B cell (primary cell): ENCODE data around the gene GATM. TPM values are rescaled to one million over a fixed set of nuclear protein-coding genes. Genes with fewer than 3 reads are reported as not detected.

Source experiments
- ATAC-seq: fragments of 200-7000 bp; cut with Tn5 transposase; one replicate; pipeline ENCODE4 v1.10.0; 2021; ENCODE audit warnings: low read depth, mild to moderate bottlenecking, moderate number of reproducible peaks, moderate library complexity
- CTCF ChIA-PET: fragments of 350-600 bp; sonication (Branson Sonifier 250); formaldehyde crosslinking; loops from one replicate; lab custom pipeline; 2021; ENCODE audit warnings: antibody characterized with exemption, inconsistent platforms; lab: Charles Lee
- POLR2A ChIA-PET: fragments of 350-600 bp; sonication (Branson Sonifier 250); formaldehyde crosslinking; loops from one replicate; lab custom pipeline; 2021; ENCODE audit warnings: antibody characterized with exemption; lab: Charles Lee
- DNase-seq: peaks from one replicate; pipeline ENCODE4 v3.0.0; 2013
- H2AFZ ChIP-seq: 2 replicates; pipeline ENCODE4 v1.6.1; 2012; ENCODE audit warnings: mild to moderate bottlenecking, low read depth, low read length; ENCODE audit not compliant: insufficient read depth, poor library complexity, severe bottlenecking
- H3K27ac ChIP-seq, 2 donors: 1 replicate in 1 of 2; 2 replicates in 1 of 2; pipeline ENCODE4 v1.5.1; 2012 to 2013; ENCODE audit warnings: low read length in 2 of 2, mild to moderate bottlenecking in 2 of 2, moderate library complexity in 1 of 2
- H3K27me3 ChIP-seq, 4 experiments: fragments of 200-600 bp in 1 of 4; sonication (generic) in 1 of 4; replicated peaks in 1 of 4; 1 replicate in 2 of 4; 2 replicates in 2 of 4; pipeline versions ENCODE4 v1.6.1 to v1.7.0; 2013 to 2016; ENCODE audit warnings: low read length in 3 of 4, mild to moderate bottlenecking in 2 of 4, mixed read lengths in 1 of 4, moderate library complexity in 1 of 4; ENCODE audit not compliant: insufficient read depth in 4 of 4, control insufficient read depth in 3 of 4; ENCODE audit errors: control extremely low read depth in 1 of 4
- H3K36me3 ChIP-seq, 2 experiments: replicated peaks in 1 of 2; 1 replicate in 1 of 2; 2 replicates in 1 of 2; pipeline versions ENCODE4 v1.6.1 to v1.7.1; 2013; ENCODE audit warnings: low read length in 1 of 2; ENCODE audit not compliant: insufficient read depth in 2 of 2, control insufficient read depth in 1 of 2; ENCODE audit errors: control extremely low read depth in 1 of 2, extremely low read depth in 1 of 2
- H3K4me1 ChIP-seq, 2 donors: fragments of 200-600 bp in 1 of 2; sonication (generic) in 1 of 2; 1 replicate in 1 of 2; 2 replicates in 1 of 2; pipeline versions ENCODE4 v1.5.1 to v1.6.1; 2013 to 2017; ENCODE audit warnings: low read length in 2 of 2; ENCODE audit not compliant: control insufficient read depth in 2 of 2, insufficient read depth in 2 of 2
- H3K4me2 ChIP-seq: replicated peaks from 2 replicates; pipeline ENCODE3; 2012; ENCODE audit warnings: mild to moderate bottlenecking, low read depth, low read length; ENCODE audit not compliant: poor library complexity, severe bottlenecking
- H3K4me3 ChIP-seq, 5 experiments: fragments of 200-600 bp in 1 of 5; sonication (generic) in 1 of 5; 1 replicate in 3 of 5; 2 replicates in 2 of 5; pipeline versions ENCODE4 v1.5.1 to v1.7.0; 2011 to 2016; ENCODE audit warnings: low read length in 4 of 5, mild to moderate bottlenecking in 4 of 5, low read depth in 2 of 5, control low read depth in 1 of 5, moderate library complexity in 1 of 5; ENCODE audit not compliant: insufficient read depth in 1 of 5; ENCODE audit errors: control extremely low read depth in 1 of 5, extremely low read depth in 1 of 5
- H3K79me2 ChIP-seq: fragments of 200-600 bp; sonication (generic); one replicate; pipeline ENCODE4 v1.6.0; 2016; ENCODE audit warnings: low read length; ENCODE audit not compliant: control insufficient read depth, insufficient read depth
- H3K9ac ChIP-seq: fragments of 200-600 bp; sonication (generic); 2 replicates; pipeline ENCODE4 v1.6.1; 2017; ENCODE audit warnings: mild to moderate bottlenecking, low read length, moderate library complexity
- H3K9me3 ChIP-seq, 3 donors: one replicate each; pipeline versions ENCODE4 v1.6.1 to v1.7.1; 2013; ENCODE audit warnings: low read length in 2 of 3; ENCODE audit not compliant: control insufficient read depth in 2 of 3, insufficient read depth in 1 of 3; ENCODE audit errors: control extremely low read depth in 1 of 3
- H4K20me1 ChIP-seq: 2 replicates; pipeline ENCODE4 v1.6.0; 2012; ENCODE audit warnings: mild to moderate bottlenecking, low read length; ENCODE audit not compliant: insufficient read depth, control insufficient read depth, poor library complexity, severe bottlenecking
- H3K27ac Mint-ChIP-seq: one replicate; pipeline ENCODE4 v1.8.0; 2021; ENCODE audit warnings: mixed read lengths
- H3K27me3 Mint-ChIP-seq: one replicate; pipeline ENCODE4 v1.8.0; 2021; ENCODE audit warnings: mixed read lengths
- H3K4me1 Mint-ChIP-seq: one replicate; pipeline ENCODE4 v1.8.0; 2021; ENCODE audit warnings: mixed read lengths
- H3K4me3 Mint-ChIP-seq: one replicate; pipeline ENCODE4 v1.8.0; 2021; ENCODE audit warnings: mixed read lengths
- H3K9me3 Mint-ChIP-seq: one replicate; pipeline ENCODE4 v1.8.0; 2022; ENCODE audit warnings: mixed read lengths; ENCODE audit not compliant: insufficient read depth
- EZH2 ChIP-seq: IDR thresholded peaks from 2 replicates; pipeline ENCODE4 v1.6.1; 2012; ENCODE audit warnings: borderline replicate concordance, low read depth, mild to moderate bottlenecking, moderate library complexity, low read length; ENCODE audit not compliant: insufficient read depth, poor library complexity, severe bottlenecking
- WGBS: methylation state at CpG from one replicate; pipeline ENCODE4 v1.1.5; 2013; ENCODE audit warnings: missing lambda C conversion rate; ENCODE audit not compliant: insufficient coverage; 5-methylcytosine and 5-hydroxymethylcytosine counted together
- intact Hi-C: fragments of 100-400 bp; cut with micrococcal nuclease; formaldehyde crosslinking; loops from one replicate; pipeline ENCODE4 v1.10.0; 2022
- polyA plus RNA-seq: library from polyadenylated mRNA; depleted of rRNA; stranded (reverse); fragments of >200 nt; gene quantifications from 2 replicates; pipeline ENCODE4 v1.2.3, GENCODE V29; 2012
- total RNA-seq, 2 donors: library from RNA; stranded (reverse); fragments of 120-200 nt in 1 of 2; gene quantifications; 1 replicate in 1 of 2; 2 replicates in 1 of 2; pipeline versions ENCODE4 v1.2.3 to v1.2.4, GENCODE V29; 2013 to 2022
- TF ChIP-seq, protein P1 (sequence below): fragments of 200-600 bp; IDR thresholded peaks from one replicate; pipeline ENCODE4 v1.8.0; 2022; ENCODE audit warnings: antibody characterized with exemption, mild to moderate bottlenecking

The GATM gene
- total and polyA plus RNA-seq, 2 donors (not counting 1 experiment from before 2014, with no cell fraction given): 9.6 to 18.2 TPM

DNA sequence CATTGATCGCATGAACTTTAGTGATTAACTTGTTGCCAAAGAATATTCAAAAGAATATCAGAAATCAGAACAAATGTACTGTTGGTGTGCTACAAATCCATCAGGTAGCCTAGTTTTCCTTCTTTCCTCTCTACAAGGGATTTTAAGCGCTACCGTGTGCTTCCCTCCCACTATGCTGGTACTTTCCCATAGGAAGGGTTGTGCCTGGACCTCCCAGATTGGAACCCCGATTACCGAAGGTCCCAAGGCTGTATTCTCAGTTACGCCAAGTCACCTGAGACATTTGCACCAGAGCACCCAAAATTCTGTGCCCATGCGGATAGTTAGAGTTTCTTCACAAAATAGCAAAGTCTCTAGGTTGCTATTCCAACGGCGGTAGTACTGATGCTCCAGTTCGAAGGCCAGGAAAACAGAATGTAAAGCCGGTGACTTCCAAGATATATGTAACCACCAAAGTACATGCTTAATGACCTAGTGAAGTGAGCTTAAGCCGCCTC lies 23.4 kb upstream of the GATM start:
- H3K4me3 ChIP-seq: peak overlapping the region; percentile 62 to 89 (median 86)
- peaks cover 16% of the 10 kb centered on the region for H4K20me1 ChIP-seq
- H3K4me2 ChIP-seq: peak overlapping the region; percentile 86
- ATAC-seq: peak; percentile 2
- 1% methylated on average over 11 of the region's 12 CpGs for WGBS
- TF ChIP-seq, protein P1, sequence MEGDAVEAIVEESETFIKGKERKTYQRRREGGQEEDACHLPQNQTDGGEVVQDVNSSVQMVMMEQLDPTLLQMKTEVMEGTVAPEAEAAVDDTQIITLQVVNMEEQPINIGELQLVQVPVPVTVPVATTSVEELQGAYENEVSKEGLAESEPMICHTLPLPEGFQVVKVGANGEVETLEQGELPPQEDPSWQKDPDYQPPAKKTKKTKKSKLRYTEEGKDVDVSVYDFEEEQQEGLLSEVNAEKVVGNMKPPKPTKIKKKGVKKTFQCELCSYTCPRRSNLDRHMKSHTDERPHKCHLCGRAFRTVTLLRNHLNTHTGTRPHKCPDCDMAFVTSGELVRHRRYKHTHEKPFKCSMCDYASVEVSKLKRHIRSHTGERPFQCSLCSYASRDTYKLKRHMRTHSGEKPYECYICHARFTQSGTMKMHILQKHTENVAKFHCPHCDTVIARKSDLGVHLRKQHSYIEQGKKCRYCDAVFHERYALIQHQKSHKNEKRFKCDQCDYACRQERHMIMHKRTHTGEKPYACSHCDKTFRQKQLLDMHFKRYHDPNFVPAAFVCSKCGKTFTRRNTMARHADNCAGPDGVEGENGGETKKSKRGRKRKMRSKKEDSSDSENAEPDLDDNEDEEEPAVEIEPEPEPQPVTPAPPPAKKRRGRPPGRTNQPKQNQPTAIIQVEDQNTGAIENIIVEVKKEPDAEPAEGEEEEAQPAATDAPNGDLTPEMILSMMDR: no peak
- intact Hi-C loops: loop anchor here (1.0 to 10.0 kb wide), 12 partner anchors 9 to 1117 kb away; partner anchors contain the start of genes BLOC1S6, CTDSPL2, GATM and GOLM2
- no peak for DNase-seq
- H3K4me1 ChIP-seq: peaks cover 22% of the 10 kb centered on the region in 2 donors
- H3K27ac ChIP-seq: peak overlapping the region; percentile 88 to 95
- no peaks in the 10 kb centered on the region for H3K27me3 Mint-ChIP-seq
- peak overlapping the region; percentile 98 for H2AFZ ChIP-seq
- peak overlapping the region; percentile 68 for H3K9ac ChIP-seq
- H3K27ac Mint-ChIP-seq: peak overlapping the region; percentile 97
- H3K9me3 ChIP-seq: no peaks in the 10 kb centered on the region
- POLR2A ChIA-PET: interaction anchor here (1.0 to 3.1 kb wide), 5 partner anchors 9 to 214 kb away, joined by 3 to 24 read pairs (median 6); partner anchors contain the start of gene SHF
- peaks cover 39% of the 10 kb centered on the region for H3K79me2 ChIP-seq
- H3K9me3 Mint-ChIP-seq: no peaks in the 10 kb centered on the region
- no peaks in the 10 kb centered on the region for H3K27me3 ChIP-seq
- H3K4me1 Mint-ChIP-seq: peaks cover 34% of the 10 kb centered on the region
- peaks cover 9 to 11% of the 10 kb centered on the region in 2 experiments for H3K36me3 ChIP-seq
- CTCF ChIA-PET: interaction anchor here (0.9 to 10.4 kb wide), 26 partner anchors 8 to 365 kb away, joined by 3 to 128 read pairs (median 6); partner anchors contain the start of genes BLOC1S6 and SQOR
- peak overlapping the region; percentile 96 for H3K4me3 Mint-ChIP-seq

DNA sequence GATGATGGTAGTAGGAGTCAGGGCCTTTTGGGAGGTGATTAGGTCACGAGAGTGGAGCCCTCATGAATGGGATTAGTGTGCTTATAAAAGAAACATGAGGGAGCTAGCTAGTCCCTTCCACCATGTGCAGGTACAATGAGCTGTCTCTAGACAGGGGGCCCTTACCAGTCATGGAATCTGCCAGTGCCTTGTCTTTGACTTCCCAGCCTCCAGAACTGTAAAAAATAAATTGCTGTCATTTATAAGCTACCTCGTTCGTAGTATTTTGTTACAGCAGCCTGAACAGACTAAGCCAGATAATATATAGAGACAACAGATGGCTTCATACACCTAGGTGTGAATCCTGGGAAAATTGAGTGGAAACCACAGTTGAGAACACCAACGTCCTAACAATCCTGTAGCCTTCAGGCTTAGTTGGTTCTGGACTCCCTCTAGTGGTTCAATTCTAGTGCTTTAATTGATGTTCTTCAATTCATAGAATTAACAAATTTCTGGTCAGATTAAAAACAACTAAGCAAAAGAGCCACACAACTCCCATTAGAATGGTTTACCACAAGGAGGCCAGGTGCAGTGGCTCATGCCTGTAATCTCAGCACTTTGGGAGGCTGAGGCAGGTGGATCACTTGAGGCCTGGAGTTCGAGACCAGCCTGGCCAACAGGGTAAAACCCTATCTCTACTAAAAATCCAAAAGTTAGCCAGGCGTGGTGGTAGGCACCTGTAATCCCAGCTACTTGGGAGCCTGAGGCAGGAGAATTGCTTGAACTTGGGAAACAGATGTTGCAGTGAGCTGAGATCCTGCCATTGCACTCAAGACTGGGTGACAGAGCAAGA lies 21.3 kb upstream of the GATM start:
- Histone ChIP-seq H3K4me3 (no peak overlapping the region), H3K4me2 (no peak overlapping the region), H3K9me3 (no peaks in the 10 kb centered on the region), H2AFZ (no peak overlapping the region), H3K4me1 (peaks cover 19 to 22% of the 10 kb centered on the region in 2 donors), H3K27me3 (no peaks in the 10 kb centered on the region), H3K9ac (no peak overlapping the region), H3K79me2 (peaks cover 34% of the 10 kb centered on the region), H4K20me1 (peaks cover 11% of the 10 kb centered on the region), H3K36me3 (no peaks in the 10 kb centered on the region), H3K27ac (no peak overlapping the region)
- H3K27ac Mint-ChIP-seq: no peak overlapping the region
- 100% methylated on average over 1 of the region's 6 CpGs for WGBS
- ATAC-seq (no peak), DNase-seq (peak; percentile 73)
- H3K4me3 Mint-ChIP-seq: no peak overlapping the region
- H3K9me3 Mint-ChIP-seq: no peaks in the 10 kb centered on the region
- no peak for TF ChIP-seq EZH2
- TF ChIP-seq, protein P1: peak; percentile 88
- peaks cover 23% of the 10 kb centered on the region for H3K4me1 Mint-ChIP-seq
- intact Hi-C loops: loop anchor here (1.0 to 10.0 kb wide), 6 partner anchors 92 to 1115 kb away; partner anchors contain the start of genes CTDSPL2, GOLM2 and SORD
- no peaks in the 10 kb centered on the region for H3K27me3 Mint-ChIP-seq
- POLR2A ChIA-PET: interaction anchor here (0.6 to 1.0 kb wide), 2 partner anchors 200 to 201 kb away, joined by 3 to 8 read pairs; no protein-coding TSS in a partner anchor
- CTCF ChIA-PET: interaction anchor here (0.6 to 10.4 kb wide), 26 partner anchors 8 to 431 kb away, joined by 3 to 128 read pairs (median 4); no protein-coding TSS in a partner anchor
